HCT116 (cell line): Measurements from ENCODE around the gene OTOP2.

Experiments
- CBX3 ChIP-seq: IDR thresholded peaks from 2 replicates; pipeline ENCODE4 v1.6.1; 2012; ENCODE audit warnings: low read depth
- CEBPB ChIP-seq: IDR thresholded peaks from 2 replicates; pipeline ENCODE4 v1.6.1; 2012; ENCODE audit warnings: low read depth
- FOSL1 ChIP-seq: IDR thresholded peaks from 2 replicates; pipeline ENCODE4 v1.6.1; 2012; ENCODE audit warnings: low read depth
- TF ChIP-seq, protein P1 (sequence below), 3 experiments: fragments of 200-600 bp in 1 of 3; sonication (generic) in 1 of 3; IDR thresholded peaks in 2 of 3; conservative IDR thresholded peaks in 1 of 3; 2 replicates each; pipeline ENCODE4 v1.5.1; 2012 to 2017; ENCODE audit warnings: low read depth in 2 of 3, low read length in 2 of 3, antibody characterized with exemption in 1 of 3, borderline replicate concordance in 1 of 3, control low read depth in 1 of 3, mild to moderate bottlenecking in 1 of 3, mixed read lengths in 1 of 3, mixed run types in 1 of 3, moderate library complexity in 1 of 3; ENCODE audit not compliant: insufficient read depth in 1 of 3

DNA sequence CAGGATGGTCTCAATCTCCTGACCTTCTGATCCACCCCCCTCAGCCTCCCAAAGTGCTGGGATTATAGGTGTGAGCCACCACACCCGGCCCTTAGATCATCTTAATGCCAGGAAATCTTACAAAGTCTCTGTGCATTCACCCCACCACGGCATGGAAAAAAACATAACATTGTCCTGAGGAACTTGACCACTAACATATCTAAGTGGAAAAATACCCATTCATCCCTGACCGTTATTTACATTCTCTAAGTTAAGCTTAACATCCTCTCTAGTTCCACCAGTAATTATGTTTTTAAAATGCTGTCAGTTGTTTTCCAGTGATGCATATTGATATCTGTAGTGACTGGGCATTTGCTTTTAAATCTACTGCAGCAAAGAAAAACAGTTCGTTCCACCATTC lies 51.9 kb downstream of the OTOP2 start:
- TF ChIP-seq, protein P1, sequence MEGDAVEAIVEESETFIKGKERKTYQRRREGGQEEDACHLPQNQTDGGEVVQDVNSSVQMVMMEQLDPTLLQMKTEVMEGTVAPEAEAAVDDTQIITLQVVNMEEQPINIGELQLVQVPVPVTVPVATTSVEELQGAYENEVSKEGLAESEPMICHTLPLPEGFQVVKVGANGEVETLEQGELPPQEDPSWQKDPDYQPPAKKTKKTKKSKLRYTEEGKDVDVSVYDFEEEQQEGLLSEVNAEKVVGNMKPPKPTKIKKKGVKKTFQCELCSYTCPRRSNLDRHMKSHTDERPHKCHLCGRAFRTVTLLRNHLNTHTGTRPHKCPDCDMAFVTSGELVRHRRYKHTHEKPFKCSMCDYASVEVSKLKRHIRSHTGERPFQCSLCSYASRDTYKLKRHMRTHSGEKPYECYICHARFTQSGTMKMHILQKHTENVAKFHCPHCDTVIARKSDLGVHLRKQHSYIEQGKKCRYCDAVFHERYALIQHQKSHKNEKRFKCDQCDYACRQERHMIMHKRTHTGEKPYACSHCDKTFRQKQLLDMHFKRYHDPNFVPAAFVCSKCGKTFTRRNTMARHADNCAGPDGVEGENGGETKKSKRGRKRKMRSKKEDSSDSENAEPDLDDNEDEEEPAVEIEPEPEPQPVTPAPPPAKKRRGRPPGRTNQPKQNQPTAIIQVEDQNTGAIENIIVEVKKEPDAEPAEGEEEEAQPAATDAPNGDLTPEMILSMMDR (IDR thresholded peaks at IDR 0.05 in 2 of 3, conservative IDR thresholded peaks at IDR 0.05 in 1 of 3; ENCODE audit: borderline replicate concordance in 1 of 3, insufficient read depth in 1 of 3, low read depth in 2 of 3, low read length in 2 of 3): no peak
- TF ChIP-seq CBX3 (no peak), CEBPB (no peak), FOSL1 (no peak)
